ENCODE data around the gene GATC. TPM values are rescaled to one million over a fixed set of nuclear protein-coding genes. Genes with fewer than 3 reads are reported as not detected.

GATC gene
- total and polyA plus RNA-seq, 10 of the 15 experiments (the other 5 are each of a cell fraction or from before 2014, with no cell fraction given): 5.1 to 40.3 (median 22.9) TPM

DNA sequence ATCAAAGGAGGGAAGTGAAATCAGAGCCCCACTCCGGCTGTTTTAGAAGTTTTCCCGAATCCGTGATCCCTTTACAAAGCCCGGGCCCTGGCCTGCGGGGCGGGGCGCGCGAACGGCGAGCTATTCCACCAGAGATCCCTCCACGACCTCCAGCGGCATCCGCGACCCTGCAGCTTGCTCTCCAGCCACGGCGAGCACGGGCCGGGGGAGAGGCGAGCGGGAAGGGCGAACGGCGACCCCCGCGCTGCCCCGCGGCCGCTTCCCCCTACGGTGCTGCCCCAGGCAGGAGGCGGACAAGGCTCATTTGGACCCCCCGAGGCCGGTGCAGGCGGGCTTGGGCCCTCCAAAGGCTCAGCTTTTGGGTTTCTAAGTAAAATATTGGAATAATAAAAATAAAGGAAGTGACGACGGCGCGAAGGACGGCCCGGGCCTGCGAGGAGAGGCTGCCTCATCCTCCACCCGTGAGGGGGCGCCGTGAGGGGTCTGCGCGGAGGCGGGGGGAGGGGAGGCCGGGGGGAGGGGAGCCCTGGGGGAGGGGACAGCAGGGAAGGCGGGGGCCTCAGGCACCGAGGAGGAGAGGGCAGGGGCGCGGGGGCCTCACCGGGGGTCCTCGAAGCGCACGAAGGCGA is 22.7 kb downstream of the GATC start (continued):
- TF ChIP-seq, protein P1, sequence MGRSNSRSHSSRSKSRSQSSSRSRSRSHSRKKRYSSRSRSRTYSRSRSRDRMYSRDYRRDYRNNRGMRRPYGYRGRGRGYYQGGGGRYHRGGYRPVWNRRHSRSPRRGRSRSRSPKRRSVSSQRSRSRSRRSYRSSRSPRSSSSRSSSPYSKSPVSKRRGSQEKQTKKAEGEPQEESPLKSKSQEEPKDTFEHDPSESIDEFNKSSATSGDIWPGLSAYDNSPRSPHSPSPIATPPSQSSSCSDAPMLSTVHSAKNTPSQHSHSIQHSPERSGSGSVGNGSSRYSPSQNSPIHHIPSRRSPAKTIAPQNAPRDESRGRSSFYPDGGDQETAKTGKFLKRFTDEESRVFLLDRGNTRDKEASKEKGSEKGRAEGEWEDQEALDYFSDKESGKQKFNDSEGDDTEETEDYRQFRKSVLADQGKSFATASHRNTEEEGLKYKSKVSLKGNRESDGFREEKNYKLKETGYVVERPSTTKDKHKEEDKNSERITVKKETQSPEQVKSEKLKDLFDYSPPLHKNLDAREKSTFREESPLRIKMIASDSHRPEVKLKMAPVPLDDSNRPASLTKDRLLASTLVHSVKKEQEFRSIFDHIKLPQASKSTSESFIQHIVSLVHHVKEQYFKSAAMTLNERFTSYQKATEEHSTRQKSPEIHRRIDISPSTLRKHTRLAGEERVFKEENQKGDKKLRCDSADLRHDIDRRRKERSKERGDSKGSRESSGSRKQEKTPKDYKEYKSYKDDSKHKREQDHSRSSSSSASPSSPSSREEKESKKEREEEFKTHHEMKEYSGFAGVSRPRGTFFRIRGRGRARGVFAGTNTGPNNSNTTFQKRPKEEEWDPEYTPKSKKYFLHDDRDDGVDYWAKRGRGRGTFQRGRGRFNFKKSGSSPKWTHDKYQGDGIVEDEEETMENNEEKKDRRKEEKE (IDR thresholded peaks at IDR 0.05): no peak
- TF ChIP-seq STAT1 (conservative IDR thresholded peaks at IDR 0.05): no peak

DNA sequence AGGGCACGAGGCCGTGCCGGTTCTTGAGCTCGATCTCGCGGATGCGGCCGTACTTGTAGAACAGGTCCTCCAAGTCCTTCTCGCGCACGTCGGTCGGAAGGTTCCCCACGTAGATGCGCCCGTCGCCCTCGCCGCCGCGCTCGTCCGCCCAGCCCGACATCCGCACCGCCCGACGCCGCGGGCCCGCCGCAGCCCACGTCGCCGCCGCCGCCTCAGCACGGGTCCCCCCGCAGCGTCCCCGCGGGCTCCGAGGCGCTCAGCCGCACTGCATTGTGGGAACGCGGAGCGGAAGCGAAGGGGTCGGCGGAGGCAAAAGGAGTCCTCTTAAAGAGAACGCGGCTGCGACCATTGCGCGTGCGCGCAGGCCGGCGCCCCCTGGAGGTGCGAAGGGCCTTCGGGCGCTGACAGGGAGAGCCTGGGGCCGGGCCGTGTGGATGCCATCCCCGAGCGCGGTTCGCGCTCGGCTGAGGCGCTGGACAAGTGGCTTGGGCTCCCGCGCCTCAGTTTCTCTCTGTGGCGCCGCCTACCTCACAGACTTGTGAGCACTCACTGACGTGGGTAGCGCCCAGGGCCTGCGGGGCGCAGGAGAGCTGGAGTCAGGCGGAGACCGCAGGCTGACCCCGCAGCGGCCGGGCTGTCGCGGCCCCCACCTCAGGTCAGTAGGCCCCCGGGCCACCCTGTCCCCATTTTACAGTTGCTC is 23.4 kb downstream of the GATC start, which contains the start of gene SRSF9:
TSS of gene SRSF9 (minus strand) at position 299 of the 700 bp plus-strand sequence. CDS start at position 160, 139 bp downstream.
- intact Hi-C loops (cut with micrococcal nuclease; ENCODE audit: unreplicated experiment) (loop anchor here (2.0 kb wide), 3 partner anchors 23 to 31 kb away; partner anchors contain the start of genes COX6A1, DYNLL1, GATC and TRIAP1), in situ Hi-C loops (cut with MboI) (no loop called here)
- H3K9ac ChIP-seq (ENCODE audit: control insufficient read depth, insufficient read depth, low read length): peak within 1 kb of the TSS; percentile 84
- WGBS (ENCODE audit: insufficient coverage, insufficient replicate concordance, low lambda C conversion rate, missing lambda C conversion rate): under 1% methylated on average over 83 of the region's 88 CpGs
- FAIRE-seq (peak; percentile 72), ATAC-seq (peak; percentile 89), DNase-seq (ENCODE audit: low read depth, low spot score) (peak; percentile 80)
- H3K36me3 ChIP-seq (ENCODE audit: control insufficient read depth in 2 of 2, insufficient read depth in 2 of 2, low read length in 1 of 2): peaks cover 0 to 12% of the 10 kb centered on the region in 2 experiments; a peak in 3 of 4 replicates
- SMC1A ChIA-PET (ENCODE audit: uncharacterized antibody, unreplicated experiment): interaction anchor here (1.5 to 2.8 kb wide), 2 partner anchors 27 to 68 kb away, joined by 5 to 10 read pairs; partner anchors contain the start of gene DYNLL1
- peak within 1 kb of the TSS; percentile 80 for H3K27ac ChIP-seq (ENCODE audit: control insufficient read depth, insufficient read depth)
- peak within 1 kb of the TSS; percentile 87 for H3K4me3 ChIP-seq
- no peaks in the 10 kb centered on the region for H3K9me3 ChIP-seq (replicated peaks; ENCODE audit: control insufficient read depth, insufficient read depth, low read length)
- POLR2A ChIA-PET: interaction anchor here (0.6 to 1.8 kb wide), 6 partner anchors 26 to 177 kb away, joined by 3 to 9 read pairs (median 3); partner anchors contain the start of genes DYNLL1 and SIRT4
- no TSS peak for BruUV-seq (replicated peaks)
- peaks cover 10% of the 10 kb centered on the region for H4K20me1 ChIP-seq (ENCODE audit: control insufficient read depth, insufficient read depth)
- H3K79me2 ChIP-seq (ENCODE audit: control insufficient read depth, insufficient read depth, low read length): peaks cover 49% of the 10 kb centered on the region
- peak within 1 kb of the TSS; percentile 96 for H3K4me2 ChIP-seq (ENCODE audit: control insufficient read depth, insufficient read depth)
- no peaks in the 10 kb centered on the region for H3K27me3 ChIP-seq (replicated peaks in 1 of 2; ENCODE audit: control insufficient read depth in 2 of 2, insufficient read depth in 2 of 2, low read length in 1 of 2)
- CTCF ChIA-PET: interaction anchor here (0.7 to 5.9 kb wide), 19 partner anchors 13 to 167 kb away, joined by 3 to 39 read pairs (median 4); partner anchors contain the start of genes COQ5, COX6A1, DYNLL1 and POP5
- peaks cover 16% of the 10 kb centered on the region for H3K4me1 ChIP-seq (ENCODE audit: control insufficient read depth, insufficient read depth, low read length)
- H2AFZ ChIP-seq (ENCODE audit: control insufficient read depth, low read depth, low read length): peak within 1 kb of the TSS; percentile 97
- RAD21 ChIA-PET (ENCODE audit: unreplicated experiment): interaction anchor here (1.9 kb wide), 1 partner anchor 27 kb away, joined by 8 read pairs; the partner anchor contains the start of gene DYNLL1
- TF ChIP-seq IKZF1 (conservative IDR thresholded peaks at IDR 0.05): peak; percentile 75
- TF ChIP-seq, protein P2, sequence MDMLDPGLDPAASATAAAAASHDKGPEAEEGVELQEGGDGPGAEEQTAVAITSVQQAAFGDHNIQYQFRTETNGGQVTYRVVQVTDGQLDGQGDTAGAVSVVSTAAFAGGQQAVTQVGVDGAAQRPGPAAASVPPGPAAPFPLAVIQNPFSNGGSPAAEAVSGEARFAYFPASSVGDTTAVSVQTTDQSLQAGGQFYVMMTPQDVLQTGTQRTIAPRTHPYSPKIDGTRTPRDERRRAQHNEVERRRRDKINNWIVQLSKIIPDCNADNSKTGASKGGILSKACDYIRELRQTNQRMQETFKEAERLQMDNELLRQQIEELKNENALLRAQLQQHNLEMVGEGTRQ (IDR thresholded peaks at IDR 0.05; ENCODE audit: borderline replicate concordance, low read depth, low read length): no peak
- TF ChIP-seq RB1 (IDR thresholded peaks at IDR 0.05; ENCODE audit: borderline replicate concordance): peak; percentile 91
- TF ChIP-seq SPI1 (IDR thresholded peaks at IDR 0.05; ENCODE audit: borderline replicate concordance, insufficient read depth, low read depth, low read length): peak; percentile 5; the same call in 1 of the 2 replicates
- TF ChIP-seq ZNF207 (IDR thresholded peaks at IDR 0.05; ENCODE audit: borderline replicate concordance): peak; percentile 80
- no peak; the same call in 1 of the 2 replicates for TF ChIP-seq ASH2L (IDR thresholded peaks at IDR 0.05; ENCODE audit: borderline replicate concordance, low read depth)
- TF ChIP-seq, protein P3, sequence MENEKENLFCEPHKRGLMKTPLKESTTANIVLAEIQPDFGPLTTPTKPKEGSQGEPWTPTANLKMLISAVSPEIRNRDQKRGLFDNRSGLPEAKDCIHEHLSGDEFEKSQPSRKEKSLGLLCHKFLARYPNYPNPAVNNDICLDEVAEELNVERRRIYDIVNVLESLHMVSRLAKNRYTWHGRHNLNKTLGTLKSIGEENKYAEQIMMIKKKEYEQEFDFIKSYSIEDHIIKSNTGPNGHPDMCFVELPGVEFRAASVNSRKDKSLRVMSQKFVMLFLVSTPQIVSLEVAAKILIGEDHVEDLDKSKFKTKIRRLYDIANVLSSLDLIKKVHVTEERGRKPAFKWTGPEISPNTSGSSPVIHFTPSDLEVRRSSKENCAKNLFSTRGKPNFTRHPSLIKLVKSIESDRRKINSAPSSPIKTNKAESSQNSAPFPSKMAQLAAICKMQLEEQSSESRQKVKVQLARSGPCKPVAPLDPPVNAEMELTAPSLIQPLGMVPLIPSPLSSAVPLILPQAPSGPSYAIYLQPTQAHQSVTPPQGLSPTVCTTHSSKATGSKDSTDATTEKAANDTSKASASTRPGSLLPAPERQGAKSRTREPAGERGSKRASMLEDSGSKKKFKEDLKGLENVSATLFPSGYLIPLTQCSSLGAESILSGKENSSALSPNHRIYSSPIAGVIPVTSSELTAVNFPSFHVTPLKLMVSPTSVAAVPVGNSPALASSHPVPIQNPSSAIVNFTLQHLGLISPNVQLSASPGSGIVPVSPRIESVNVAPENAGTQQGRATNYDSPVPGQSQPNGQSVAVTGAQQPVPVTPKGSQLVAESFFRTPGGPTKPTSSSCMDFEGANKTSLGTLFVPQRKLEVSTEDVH (IDR thresholded peaks at IDR 0.05; ENCODE audit: low read depth, partially characterized antibody): no peak

All from GM12878 (cell line).